Right ventricle myocardium superior (tissue), 1 donor: Measurements from ENCODE around the gene PPM1L. TPM values are rescaled to one million over a fixed set of nuclear protein-coding genes. Genes with fewer than 3 reads are reported as not detected.

Experiments
- ATAC-seq: fragments of 200-7000 bp; cut with Tn5 transposase; one replicate; pipeline ENCODE4 v1.9.1; 2020; ENCODE audit warnings: mild to moderate bottlenecking; ENCODE audit not compliant: poor library complexity
- DNase-seq: peaks from one replicate; pipeline ENCODE4 v3.0.0-alpha.2; 2020
- intact Hi-C: fragments of 100-400 bp; cut with DNase I; formaldehyde crosslinking; loops from one replicate; pipeline ENCODE4 v1.11.2; 2022
- total RNA-seq: library from RNA; stranded (reverse); fragmentation: NEBNext Ultra II Directional; extraction: Animal tissue kit (Norgen Biotek cat#: 25700); gene quantifications from one replicate; pipeline ENCODE4 v1.2.1, GENCODE V29; 2021
- donor health status: DM: no; HTN: yes; CAD: no; lungs with severe emphysema.

Gene PPM1L
- total RNA-seq, 1 donor from 2014 or later = 62.3 TPM

GRCh38 chr3:160829486-160830009 lies 73.5 kb downstream of the PPM1L start:
- intact Hi-C loops = no loop called here
- ATAC-seq (no peak), DNase-seq (no peak)

GRCh38 chr3:160830796-160831195 lies 74.8 kb downstream of the PPM1L start:
- ATAC-seq = peak; percentile 47
- DNase-seq = no peak
- intact Hi-C loops = no loop called here

GRCh38 chr3:160831401-160831800 lies 75.4 kb downstream of the PPM1L start:
- no peak for DNase-seq
- intact Hi-C loops = no loop called here

GRCh38 chr3:160837394-160837980 lies 81.5 kb downstream of the PPM1L start:
- intact Hi-C loops = no loop called here
- DNase-seq (no peak), ATAC-seq (peak; percentile 16)

More at GRCh38 chr3:160831401-160831800, 75.4 kb downstream of the PPM1L start:
- no peak for ATAC-seq

GRCh38 chr3:160840590-160840989 lies 84.6 kb downstream of the PPM1L start:
- ATAC-seq = no peak
- intact Hi-C loops = no loop called here

GRCh38 chr3:160841455-160841854 lies 85.4 kb downstream of the PPM1L start:
- intact Hi-C loops = no loop called here
- peak; percentile 67 for ATAC-seq

More at GRCh38 chr3:160840590-160840989, 84.6 kb downstream of the PPM1L start:
- no peak for DNase-seq

GRCh38 chr3:160842021-160843005 lies 86.3 kb downstream of the PPM1L start:
- intact Hi-C loops = no loop called here
- DNase-seq (no peak), ATAC-seq (peak; percentile 54)

More at GRCh38 chr3:160841455-160841854, 85.4 kb downstream of the PPM1L start:
- no peak for DNase-seq

GRCh38 chr3:160851629-160852210 lies 95.7 kb downstream of the PPM1L start:
- no peak for ATAC-seq
- no peak for DNase-seq
- intact Hi-C loops = no loop called here

GRCh38 chr3:160852856-160853255 lies 96.8 kb downstream of the PPM1L start:
- intact Hi-C loops = no loop called here
- no peak for ATAC-seq
- DNase-seq = no peak

- DNase-seq (no peak), ATAC-seq (no peak)
- intact Hi-C loops = no loop called here
Measured at GRCh38 chr3:160856450-160856849, 100.4 kb downstream of the PPM1L start.

- no peak for ATAC-seq
- intact Hi-C loops = no loop called here
- DNase-seq = no peak
Measured at GRCh38 chr3:160857476-160858119, 101.6 kb downstream of the PPM1L start.

GRCh38 chr3:160860346-160860745 lies 104.3 kb downstream of the PPM1L start:
- intact Hi-C loops = no loop called here
- ATAC-seq (no peak), DNase-seq (no peak)

- peak; percentile 88 for ATAC-seq
- intact Hi-C loops = loop anchor here (10.0 kb wide), 1 partner anchor 65 kb away; no protein-coding TSS in a partner anchor
- peak; percentile 45 for DNase-seq
Measured at GRCh38 chr3:160869825-160870224, 113.8 kb downstream of the PPM1L start.

- intact Hi-C loops = loop anchor here (10.0 kb wide), 1 partner anchor 66 kb away; no protein-coding TSS in a partner anchor
- peak; percentile 80 for ATAC-seq
- no peak for DNase-seq
Measured at GRCh38 chr3:160870327-160870726, 114.3 kb downstream of the PPM1L start.

GRCh38 chr3:160874736-160875135 lies 118.7 kb downstream of the PPM1L start:
- intact Hi-C loops = loop anchor here (10.0 kb wide), 1 partner anchor 70 kb away; no protein-coding TSS in a partner anchor
- DNase-seq = no peak
- ATAC-seq = no peak

- ATAC-seq (peak; percentile 38), DNase-seq (no peak)
- intact Hi-C loops = loop anchor here (10.0 kb wide), 1 partner anchor 72 kb away; no protein-coding TSS in a partner anchor
Measured at GRCh38 chr3:160876643-160877042, 120.6 kb downstream of the PPM1L start.

GRCh38 chr3:160879859-160880258 lies 123.8 kb downstream of the PPM1L start:
- ATAC-seq (no peak), DNase-seq (no peak)
- intact Hi-C loops = loop anchor here (10.0 kb wide), 1 partner anchor 75 kb away; no protein-coding TSS in a partner anchor

GRCh38 chr3:160883373-160883772 lies 127.3 kb downstream of the PPM1L start:
- ATAC-seq (no peak), DNase-seq (no peak)
- intact Hi-C loops = no loop called here
